ENCODE measurements around the gene OGFOD3.

DNA sequence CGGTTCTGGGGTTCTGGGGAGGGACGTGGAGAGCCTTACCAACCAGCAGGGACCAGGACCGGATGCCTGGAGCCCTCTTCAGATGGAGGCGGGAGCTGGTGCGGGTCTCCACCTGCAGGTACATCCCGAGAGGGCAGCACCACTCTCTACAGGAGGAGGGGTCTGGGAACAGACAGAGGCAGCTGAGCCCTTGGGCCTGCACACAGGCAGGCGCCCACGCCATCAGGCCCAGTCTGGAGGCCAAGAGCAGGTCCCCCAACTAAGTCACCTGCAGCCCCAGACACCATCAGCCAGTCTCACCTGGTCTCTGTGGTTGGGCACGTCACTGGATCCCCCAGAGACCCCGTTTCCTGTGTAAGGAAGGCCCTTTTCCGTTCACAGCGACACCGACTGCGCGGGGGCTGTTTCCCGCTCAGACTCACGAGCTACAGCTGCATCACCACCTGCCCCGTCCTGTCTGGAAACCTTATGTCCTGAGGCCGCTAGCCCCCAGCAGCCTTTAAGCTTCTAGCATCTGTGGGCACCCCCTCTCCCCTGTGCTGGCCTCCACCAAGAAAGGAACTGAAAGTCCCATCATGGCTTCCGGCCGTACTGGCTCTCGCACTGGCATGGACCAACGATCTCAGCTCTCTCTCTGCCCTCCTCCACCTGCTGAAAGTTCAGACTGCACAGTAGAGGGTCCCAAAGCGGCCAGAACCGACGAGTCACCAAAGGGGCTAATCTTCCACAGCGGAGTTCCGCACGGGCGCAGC, 30.9 kb upstream of the OGFOD3 start:
- TF ChIP-seq EZH2 (IDR thresholded peaks at IDR 0.05; ENCODE audit: insufficient read depth, poor library complexity, severe bottlenecking) (no peak), EZH2phosphoT487 (IDR thresholded peaks at IDR 0.05; ENCODE audit: insufficient read depth, low read depth) (no peak)

Measured in GM23248 (cell line).